Activated T-helper 1 cell treated with Interleukin-2 at 50 U/mL for 16 hours (primary cell): Measurements from ENCODE around the gene PTK7.
"Not testable (repeated sequence)": the region's sequence is repeated elsewhere in the genome, so short reads cannot be mapped to it uniquely, and the experiment has no call there.

Experiments
- DNase-seq: peaks from one replicate; pipeline ENCODE4 v3.0.0-alpha.2; 2020; ENCODE audit warnings: low read depth

The PTK7 gene

DNA sequence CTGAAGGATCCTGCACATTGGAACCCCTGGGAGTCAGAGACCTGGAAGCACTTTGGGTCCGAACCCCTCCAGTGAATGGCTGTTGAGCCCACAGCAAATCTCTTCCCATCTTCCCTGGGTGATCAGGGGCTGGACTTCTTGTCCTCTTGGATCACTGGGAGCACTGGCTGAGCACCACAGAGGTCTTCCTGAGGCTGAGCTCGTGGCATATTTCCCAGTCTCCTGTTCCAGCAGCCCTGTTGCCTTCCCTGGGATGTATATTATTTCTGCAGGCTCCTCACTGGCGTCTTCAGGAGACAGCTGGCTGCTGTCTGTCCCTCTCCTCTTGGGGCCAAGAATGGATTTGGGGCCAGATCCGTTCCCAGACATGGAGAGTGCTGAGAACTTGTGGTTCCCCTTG, 43.4 kb downstream of the PTK7 start:
- DNase-seq, result no peak

DNA sequence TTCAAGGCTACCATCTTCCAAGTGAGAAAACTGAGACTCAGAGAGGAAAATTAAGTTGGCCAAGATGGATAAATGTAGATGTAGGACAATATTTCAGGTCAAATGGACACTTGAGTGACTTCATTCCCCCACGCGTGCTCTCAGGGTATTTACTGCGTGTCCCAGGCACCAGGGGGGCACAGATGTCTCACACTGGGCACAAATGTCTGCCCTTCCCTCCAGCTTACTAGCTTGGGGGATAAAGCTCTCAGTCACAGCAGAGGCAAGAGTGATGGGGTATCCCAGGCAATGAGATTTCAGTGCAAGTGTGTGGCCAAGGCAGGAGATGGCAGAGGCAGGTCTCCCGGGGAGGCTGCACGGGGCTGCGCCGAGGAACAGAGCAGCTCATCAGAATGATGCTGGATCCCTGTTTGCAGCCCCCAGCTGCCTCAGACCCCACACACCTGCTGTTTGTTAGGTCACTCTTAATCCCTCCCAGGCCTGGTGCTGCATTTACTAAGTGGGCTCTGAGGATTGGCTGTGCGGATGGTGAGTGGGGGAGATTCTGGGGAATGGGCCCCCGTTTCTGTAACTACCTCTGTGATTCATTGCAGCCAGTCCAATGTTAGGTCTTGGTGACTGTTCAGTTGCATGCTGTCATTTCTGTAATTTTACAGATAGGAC, 44.1 kb downstream of the PTK7 start:
- no peak for DNase-seq

DNA sequence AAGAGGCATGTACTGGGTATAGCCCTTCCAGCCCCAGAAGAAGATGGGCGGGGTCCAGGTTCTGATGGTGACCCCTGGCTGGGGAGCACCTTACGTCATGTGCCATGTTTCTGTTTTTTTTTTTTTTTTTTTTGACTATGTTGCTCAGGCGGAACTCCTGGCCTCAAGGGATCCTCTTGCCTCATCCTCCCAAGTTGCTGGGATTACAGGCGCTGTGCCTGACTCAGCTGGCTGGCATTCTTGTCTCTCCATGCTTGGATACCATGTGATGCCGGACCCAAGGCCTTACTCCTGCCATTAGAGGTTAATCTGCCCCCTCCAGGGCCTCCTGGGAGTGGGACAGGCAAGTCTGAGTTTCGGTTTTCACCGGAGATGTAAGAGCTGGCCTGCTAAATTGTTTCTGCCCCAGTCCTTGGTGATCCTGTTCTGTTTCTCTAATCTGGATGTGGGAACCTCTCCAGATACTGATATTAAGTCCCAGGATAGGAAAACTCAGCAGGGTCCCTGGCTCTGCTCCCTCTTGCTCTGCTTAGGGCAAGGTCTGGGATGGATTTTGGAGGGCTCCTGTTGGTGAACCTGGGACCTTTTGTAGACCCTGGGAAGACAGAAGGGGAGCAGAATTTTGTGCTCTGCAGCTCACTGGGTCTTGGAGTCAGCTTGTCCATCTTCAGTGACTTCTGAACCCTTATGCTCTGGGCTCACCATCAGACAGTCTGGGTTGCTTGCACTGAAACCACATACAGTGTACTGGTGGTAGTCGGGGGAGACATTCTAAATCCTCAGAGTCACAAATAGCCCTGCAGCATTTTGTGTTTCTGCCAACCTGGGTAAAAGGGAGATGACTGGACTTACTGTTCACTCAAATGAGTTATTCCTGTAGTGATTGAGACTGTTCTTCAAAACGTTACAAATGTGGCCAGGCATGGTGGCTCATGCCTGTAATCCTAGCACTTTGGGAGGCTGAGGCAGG, 45.1 kb downstream of the PTK7 start:
- DNase-seq, result no peak

DNA sequence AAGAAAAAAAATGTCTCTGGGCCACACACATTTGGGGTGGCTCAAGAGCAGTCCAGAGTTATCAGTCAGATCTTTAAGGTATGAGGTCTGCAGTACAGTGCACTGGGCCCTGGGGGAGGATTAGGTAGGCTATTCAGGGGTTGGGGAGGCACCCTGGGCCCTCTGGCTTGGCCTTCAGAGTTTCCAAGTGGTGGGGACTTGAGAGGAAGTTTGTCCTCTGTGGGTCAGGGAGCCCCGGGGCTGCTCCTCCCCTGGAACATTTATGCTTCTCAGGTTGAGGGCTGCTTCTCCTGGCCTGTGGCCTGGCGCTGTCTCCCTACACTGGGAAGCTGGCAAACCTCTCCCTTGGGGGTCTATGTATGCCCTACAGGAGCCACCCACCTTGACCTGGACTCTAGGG, 46.0 kb downstream of the PTK7 start:
- no peak for DNase-seq

DNA sequence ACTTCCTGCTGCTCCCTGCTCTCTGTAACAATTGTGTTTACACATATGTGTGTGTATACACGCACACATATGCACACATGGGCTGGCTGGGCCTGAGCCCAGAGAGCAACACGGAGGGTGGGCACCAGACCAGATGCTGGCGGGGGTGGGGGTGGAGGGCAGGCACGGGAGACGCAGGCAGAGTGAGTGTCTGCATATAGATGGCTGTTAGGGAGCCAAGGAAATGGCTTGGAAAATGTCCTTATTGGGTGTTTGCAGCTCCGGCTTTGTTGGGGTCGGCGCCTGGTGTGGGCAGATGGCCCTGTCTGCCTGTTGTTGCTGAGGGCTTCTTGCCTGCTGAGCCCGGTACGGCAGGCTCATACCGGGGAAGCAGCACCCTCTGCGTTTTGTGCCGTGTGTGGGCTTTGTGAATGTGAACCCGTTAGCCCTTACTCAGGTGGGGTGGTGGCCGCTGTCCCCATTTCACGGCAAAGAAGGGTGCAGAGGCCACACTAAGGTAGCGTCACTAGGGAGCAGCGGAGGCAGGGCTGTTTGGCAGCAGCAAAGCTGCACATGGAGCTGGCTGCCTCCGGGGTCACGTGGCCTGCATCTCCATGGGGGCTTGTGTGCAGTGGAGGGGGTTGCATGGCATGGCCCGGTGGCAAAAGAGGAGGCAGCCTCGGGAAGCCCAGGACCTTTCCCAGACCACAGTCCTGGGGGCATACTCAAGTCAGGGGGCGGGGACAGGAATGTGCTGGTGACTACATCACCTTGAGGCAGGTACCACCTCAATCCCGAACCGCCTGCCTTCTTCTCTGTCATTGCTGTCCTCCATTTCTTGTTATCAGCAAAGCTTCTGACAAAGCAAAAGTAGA, 47.6 kb downstream of the PTK7 start:
- no peak for DNase-seq

DNA sequence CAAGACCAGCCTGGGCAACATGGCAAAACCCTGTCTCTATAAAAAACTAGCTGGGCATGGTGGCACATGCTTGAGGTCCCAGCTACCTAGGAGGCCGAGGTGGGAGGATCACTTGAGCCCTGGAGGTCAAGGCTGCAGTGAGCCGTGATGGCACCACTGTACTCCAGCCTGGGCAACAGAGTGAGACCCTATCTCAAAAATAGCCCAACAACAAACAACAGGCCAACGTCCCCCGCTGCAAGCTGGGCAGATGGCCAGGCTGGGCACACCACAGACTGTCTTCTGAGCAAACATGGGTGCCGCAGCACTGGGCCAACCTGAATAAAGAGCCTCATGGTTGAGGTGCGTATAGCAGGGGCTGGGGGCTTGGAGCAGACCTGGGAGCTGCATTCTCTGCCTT, 48.4 kb downstream of the PTK7 start:
- no peak for DNase-seq

DNA sequence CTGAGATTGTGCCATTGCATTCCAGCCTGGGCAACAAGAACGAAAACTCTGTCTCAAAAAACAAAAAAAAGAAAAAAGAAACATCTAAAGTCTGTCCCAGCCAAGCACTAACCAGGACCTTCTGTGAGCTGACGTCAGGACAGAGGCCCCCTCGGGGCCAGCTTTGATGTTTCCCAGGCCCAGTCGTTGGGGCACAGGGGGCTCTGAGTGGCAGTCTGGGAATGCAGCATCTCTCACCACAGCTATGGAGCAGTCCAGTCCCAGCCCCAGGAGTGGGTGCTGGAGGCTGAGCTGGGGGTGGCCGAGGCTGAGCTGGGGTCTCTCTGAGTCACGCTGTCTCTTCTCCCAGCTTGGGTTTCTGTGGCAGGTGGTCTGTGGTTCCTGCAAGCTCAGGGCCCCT, 49.0 kb downstream of the PTK7 start:
- no peak for DNase-seq

DNA sequence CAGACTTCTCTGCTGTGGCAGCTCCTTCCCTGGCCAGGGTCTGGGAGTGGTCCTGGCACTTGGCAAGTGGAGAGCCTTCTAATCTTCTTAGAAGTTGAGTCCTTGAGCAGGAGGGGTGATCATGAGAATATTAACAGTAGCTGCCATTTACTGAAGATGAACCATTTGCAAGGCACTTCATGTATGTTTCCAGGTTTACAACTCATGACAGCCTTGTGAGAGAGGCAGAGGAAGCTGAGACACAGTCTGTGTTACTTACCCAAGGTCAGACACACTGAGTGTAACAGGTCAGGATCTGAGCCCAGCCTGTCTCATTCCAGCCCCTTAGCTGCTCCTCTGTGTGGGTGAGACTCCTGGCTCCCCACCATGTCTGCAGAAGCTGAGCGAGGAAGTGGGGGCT, 49.4 kb downstream of the PTK7 start:
- DNase-seq, result no peak

DNA sequence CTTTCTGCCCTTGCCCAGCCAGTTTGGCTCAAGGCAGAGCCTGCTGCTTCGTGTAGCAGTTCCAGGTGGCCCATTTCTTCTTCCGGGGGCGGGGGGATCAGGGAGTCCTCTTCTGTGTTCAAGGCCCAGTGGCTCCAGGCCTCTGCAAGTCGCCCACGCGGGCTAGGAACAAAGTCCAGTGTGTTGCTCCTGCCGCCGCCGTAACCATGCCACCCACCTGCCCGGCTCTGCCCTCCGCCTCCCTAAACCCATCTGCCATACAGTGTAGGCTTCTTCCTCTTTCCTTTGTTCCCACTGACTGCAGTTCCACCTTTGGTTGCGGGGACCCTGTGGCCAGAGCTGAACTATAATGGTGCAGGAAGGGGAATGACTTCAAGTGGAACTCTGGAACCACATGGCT, 51.1 kb downstream of the PTK7 start:
- DNase-seq, result no peak

DNA sequence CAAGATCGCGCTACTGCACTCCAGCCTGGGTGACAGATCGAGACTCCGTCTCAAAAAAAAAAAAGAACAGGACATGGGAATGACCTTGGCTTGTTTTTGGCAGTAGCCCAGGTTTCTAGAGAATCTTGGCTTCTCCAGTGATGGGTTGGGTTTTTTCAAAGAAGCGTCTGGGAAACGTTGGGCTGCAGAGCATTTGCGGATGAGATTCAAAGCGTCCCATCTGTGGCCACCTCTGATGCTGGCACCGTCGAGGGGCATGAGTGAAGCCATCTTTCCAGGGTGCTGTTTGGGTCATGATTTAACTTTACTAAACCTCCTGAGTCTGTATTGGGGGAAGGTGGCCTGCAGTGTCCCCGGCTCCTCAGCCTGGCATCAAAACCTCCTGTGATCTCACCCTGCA, 51.8 kb downstream of the PTK7 start:
- DNase-seq, result no peak

DNA sequence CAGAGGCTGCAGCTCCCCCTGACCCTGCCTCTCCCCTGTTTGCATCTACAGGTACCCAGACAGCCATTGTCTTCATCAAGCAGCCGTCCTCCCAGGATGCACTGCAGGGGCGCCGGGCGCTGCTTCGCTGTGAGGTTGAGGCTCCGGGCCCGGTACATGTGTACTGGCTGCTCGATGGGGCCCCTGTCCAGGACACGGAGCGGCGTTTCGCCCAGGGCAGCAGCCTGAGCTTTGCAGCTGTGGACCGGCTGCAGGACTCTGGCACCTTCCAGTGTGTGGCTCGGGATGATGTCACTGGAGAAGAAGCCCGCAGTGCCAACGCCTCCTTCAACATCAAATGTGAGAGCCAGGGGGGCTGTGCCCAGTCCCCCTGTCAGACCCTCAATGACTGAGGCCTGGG, 52.8 kb downstream of the PTK7 start:
- DNase-seq, result no peak

DNA sequence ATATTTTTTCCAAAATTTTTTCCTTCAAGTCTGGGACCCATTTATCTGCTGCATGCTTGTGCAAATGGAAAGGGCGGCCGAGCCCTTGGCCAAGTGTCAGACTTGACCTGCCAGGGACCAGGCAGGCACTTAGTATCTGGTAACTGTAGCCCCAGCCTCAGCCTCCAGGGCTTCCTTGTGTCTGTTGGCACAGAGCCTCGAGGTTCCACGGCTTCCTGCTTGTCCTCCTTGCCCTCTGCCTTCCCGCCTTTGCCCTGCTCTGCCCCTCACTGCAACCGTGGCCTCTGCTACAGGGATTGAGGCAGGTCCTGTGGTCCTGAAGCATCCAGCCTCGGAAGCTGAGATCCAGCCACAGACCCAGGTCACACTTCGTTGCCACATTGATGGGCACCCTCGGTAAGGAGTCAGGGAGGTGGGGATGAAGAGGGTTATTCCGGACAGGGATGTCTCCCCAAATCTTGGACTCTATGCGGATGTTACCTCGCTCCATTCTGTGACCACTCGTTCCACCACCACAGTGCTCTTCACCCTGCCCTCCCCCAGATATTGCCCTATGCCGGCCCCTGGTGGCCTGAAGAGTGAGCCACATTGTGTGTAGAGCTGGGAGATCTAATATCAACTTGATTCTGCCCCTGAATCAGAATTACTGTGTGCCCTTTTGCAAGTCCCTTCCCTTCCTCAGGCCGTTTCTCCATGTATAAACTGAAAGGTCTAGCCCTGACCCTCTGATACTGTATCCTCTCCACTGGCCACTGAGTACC, 53.5 kb downstream of the PTK7 start:
- no peak for DNase-seq

DNA sequence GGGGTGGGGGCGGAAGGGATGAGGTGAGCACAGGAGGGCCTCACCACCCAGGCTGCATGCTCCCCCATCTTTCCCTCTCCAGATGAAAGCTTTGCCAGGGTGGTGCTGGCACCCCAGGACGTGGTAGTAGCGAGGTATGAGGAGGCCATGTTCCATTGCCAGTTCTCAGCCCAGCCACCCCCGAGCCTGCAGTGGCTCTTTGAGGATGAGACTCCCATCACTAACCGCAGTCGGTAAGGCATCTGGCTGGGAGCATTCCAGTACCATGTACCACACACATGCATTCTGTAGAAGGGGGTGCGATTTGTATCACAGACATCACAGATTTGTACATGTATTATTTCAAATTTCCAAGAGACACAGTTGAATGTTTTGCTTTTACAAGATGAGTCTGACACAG, 54.3 kb downstream of the PTK7 start:
- no peak for DNase-seq

DNA sequence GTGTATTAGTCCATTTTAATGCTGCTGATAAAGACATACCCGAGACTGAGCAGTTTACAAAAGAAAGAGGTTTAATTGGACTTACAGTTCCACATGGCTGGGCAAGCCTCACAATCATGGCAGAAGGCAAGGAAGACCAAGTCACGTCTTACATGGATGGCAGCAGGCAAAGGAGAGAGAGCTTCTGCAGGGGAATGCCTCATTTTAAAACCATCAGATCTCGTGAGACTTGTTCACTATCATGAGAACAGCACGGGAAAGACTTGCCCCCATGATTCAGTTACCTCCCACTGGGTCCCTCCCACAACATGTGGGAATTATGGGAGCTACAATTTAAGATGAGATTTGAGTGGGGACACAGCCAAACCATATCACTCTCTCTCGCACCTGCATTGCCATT, 55.3 kb downstream of the PTK7 start:
- DNase-seq, result not testable (repeated sequence)

DNA sequence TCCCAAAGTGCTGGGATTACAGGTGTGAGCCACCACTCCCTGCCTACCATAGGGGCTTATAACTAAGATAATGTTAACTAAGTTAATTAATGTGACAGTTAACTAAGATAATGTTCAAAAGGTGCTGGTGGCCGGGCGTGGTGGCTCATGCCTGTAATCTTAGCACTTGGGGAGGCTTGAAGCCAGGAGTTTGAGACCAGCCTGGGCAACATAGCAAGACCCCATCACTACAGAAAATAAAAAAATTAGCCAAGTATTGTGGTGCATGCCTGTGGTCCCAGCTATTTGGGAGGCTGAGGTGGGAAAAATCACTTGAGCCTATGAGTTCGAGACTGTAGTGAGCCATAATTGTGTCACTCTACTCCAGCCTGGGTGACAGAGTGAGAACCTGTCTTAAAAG, 62.2 kb downstream of the PTK7 start:
- no peak for DNase-seq

DNA sequence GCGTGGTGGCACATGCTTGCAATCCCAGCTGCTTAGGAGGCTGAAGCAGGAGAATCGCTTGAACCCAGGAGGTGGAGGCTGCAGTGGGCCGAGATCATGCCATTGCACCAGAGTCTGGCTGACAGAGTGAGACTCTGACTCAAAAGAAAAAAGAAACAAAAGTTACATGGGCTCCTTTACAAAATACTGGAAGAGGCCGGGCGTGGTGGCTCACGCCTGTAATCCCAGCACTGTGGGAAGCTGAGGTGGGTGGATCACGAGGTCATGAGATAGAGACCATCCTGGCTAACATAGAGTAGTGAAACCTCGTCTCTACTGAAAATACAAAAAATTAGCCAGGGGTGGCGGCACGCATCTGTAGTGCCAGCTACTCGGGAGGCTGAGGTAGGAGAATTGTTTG, 63.9 kb downstream of the PTK7 start:
- not testable (repeated sequence) for DNase-seq

DNA sequence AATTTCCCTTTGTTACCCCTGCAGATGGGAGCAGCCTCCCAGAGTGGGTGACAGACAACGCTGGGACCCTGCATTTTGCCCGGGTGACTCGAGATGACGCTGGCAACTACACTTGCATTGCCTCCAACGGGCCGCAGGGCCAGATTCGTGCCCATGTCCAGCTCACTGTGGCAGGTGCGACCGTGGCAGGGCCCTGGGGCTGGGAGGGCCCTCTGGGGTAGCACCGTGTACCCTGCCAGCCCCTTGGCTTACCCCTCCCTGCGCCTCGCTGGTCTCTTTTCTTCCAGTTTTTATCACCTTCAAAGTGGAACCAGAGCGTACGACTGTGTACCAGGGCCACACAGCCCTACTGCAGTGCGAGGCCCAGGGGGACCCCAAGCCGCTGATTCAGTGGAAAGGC, 65.5 kb downstream of the PTK7 start:
- DNase-seq, result no peak

DNA sequence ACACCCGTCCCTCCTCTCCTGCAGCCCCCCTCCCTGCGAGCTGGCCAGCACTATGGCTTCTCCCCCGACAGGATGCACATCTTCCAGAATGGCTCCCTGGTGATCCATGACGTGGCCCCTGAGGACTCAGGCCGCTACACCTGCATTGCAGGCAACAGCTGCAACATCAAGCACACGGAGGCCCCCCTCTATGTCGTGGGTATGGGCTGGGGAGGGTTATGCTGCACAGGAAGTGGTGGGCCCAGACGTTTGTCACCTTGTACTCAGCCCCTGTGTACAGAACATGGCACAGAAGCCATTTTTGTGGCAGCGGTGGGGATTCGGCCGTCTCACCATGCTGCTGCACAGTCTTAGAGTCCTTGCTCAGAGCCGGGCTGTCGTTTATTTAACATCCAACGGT, 66.0 kb downstream of the PTK7 start:
- no peak for DNase-seq

DNA sequence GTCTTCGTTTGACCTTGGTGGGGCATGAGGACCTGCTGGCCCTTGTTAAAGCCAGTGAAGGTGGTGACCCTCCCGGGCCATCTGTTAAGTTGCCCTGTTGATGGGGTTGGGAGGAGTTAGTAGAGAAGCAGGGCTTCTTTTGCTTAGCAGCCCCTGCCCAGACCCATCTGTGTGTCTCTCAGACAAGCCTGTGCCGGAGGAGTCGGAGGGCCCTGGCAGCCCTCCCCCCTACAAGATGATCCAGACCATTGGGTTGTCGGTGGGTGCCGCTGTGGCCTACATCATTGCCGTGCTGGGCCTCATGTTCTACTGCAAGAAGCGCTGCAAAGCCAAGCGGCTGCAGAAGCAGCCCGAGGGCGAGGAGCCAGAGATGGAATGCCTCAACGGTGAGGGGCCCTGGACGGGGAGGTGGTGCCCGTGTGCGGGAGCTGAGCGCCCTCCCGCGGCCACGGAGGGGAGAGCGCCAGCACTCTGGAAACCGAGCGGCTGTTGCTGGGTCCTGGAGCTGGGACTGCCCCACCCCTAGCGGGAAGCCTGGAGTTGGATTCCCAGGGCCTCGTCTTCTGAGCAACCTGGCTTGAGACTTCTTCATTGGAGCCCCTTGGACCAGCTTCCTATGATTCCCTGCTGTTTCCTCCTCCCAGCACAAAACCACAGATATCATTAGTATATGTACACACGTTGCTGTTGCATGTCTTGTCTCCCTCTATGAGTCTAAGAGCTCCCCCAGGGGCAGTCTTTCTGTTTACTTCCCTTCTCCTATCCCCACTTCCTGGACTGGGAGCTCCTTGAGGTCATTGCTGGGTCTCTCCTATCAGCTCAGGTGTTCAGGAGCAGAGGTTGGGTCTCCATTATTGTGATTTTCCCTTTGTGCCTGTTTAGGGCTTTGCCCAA, 67.4 kb downstream of the PTK7 start:
- peak; percentile 65 for DNase-seq

DNA sequence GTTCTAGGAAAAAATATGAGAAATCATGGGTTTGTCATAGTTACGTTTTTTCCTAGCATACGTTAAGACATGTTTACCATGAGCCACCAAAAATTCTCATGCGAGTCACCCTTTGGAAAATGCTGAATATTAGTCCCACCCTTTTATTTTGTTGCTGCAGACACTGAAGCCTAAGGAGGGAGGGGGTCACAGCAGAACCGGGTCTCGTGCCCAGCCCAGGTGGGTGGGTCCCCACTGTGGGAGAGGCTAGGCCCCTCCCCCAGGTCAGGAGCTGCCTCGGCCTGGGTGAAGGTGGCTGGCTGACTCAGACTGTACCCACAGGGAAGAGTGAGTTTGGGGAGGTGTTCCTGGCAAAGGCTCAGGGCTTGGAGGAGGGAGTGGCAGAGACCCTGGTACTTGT, 68.8 kb downstream of the PTK7 start:
- no peak for DNase-seq

DNA sequence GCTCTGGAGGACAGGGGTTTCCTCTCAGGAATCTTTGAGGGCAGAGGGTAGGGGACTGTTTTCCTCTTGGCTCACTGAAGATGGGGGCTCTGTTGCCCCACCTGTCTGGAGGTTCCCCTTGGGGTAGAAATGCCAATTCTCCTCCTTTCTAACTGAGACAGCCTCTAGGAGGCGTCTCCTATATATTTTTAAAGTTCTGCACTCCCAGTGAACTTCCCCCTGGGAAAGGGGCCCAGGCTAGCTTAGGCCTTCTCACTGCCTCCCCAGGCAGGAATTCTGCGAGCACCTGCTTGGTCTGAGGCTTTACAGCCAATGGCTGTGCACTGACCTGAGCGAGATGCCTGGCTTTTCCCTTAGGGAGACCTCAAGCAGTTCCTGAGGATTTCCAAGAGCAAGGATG, 70.1 kb downstream of the PTK7 start:
- DNase-seq, result no peak
